Measurements from ENCODE around the gene SFRP2.

GRCh38 chr4:153787061-153787560, 1.8 kb downstream of the SFRP2 start:
- TF ChIP-seq CTCF (IDR thresholded peaks at IDR 0.05) = no peak
- TF ChIP-seq EZH2 (IDR thresholded peaks at IDR 0.05; ENCODE audit: borderline replicate concordance, insufficient read depth, low read depth, low read length, poor library complexity, severe bottlenecking) = no peak
